Astrocyte (in vitro differentiated cells and primary cell): Measurements from ENCODE around the gene APOM. TPM values are rescaled to one million over a fixed set of nuclear protein-coding genes. Genes with fewer than 3 reads are reported as not detected.
A peak's percentile ranks its signal among the peaks of the same experiment; 100 is the strongest.

Source experiments
- DNase-seq: peaks from one replicate; pipeline ENCODE4 v3.0.0-alpha.2; 2010; ENCODE audit warnings: low read depth
- FAIRE-seq: peaks from 2 replicates; lab custom pipeline; 2011; peaks lifted over from hg19 to GRCh38; lab: Jason Lieb, UNC
- H2AFZ ChIP-seq: 2 replicates; pipeline ENCODE4 v1.6.0; 2012; ENCODE audit warnings: low read depth, low read length, inconsistent platforms
- H3K27ac ChIP-seq: 2 replicates; pipeline ENCODE4 v1.5.1; 2011; ENCODE audit warnings: low read depth, low read length, inconsistent platforms
- H3K27me3 ChIP-seq: 2 replicates; pipeline ENCODE4 v1.6.0; 2011; ENCODE audit warnings: low read length, inconsistent platforms; ENCODE audit not compliant: insufficient read depth
- H3K36me3 ChIP-seq: 2 replicates; pipeline ENCODE4 v1.5.1; 2011; ENCODE audit warnings: low read length, inconsistent platforms; ENCODE audit not compliant: insufficient read depth
- H3K4me1 ChIP-seq: 2 replicates; pipeline ENCODE4 v1.5.1; 2011; ENCODE audit warnings: low read length, inconsistent platforms; ENCODE audit not compliant: insufficient read depth
- H3K4me2 ChIP-seq: 2 replicates; pipeline ENCODE4 v1.6.0; 2012; ENCODE audit warnings: low read length, inconsistent platforms
- H3K4me3 ChIP-seq: 2 replicates; pipeline ENCODE4 v1.5.1; 2011; ENCODE audit warnings: low read depth, mild to moderate bottlenecking, low read length, inconsistent platforms; ENCODE audit not compliant: insufficient read depth
- H3K79me2 ChIP-seq: 2 replicates; pipeline ENCODE4 v1.6.0; 2012; ENCODE audit warnings: mild to moderate bottlenecking, low read length, inconsistent platforms; ENCODE audit not compliant: insufficient read depth
- H3K9ac ChIP-seq: 2 replicates; pipeline ENCODE4 v1.6.0; 2012; ENCODE audit warnings: mild to moderate bottlenecking, low read length, inconsistent platforms
- H3K9me3 ChIP-seq: 2 replicates; pipeline ENCODE4 v1.5.1; 2012; ENCODE audit warnings: low read depth, mild to moderate bottlenecking, low read length, inconsistent platforms; ENCODE audit not compliant: insufficient read depth
- H4K20me1 ChIP-seq: 2 replicates; pipeline ENCODE4 v1.6.0; 2012; ENCODE audit warnings: low read length, inconsistent platforms; ENCODE audit not compliant: insufficient read depth
- H3K27ac Mint-ChIP-seq: one replicate; pipeline ENCODE4 v1.8.0; 2021; ENCODE audit warnings: mild to moderate bottlenecking, mixed read lengths; ENCODE audit not compliant: unreplicated experiment
- H3K27me3 Mint-ChIP-seq: one replicate; pipeline ENCODE4 v1.8.0; 2021; ENCODE audit warnings: low read depth, mixed read lengths; ENCODE audit not compliant: unreplicated experiment
- H3K36me3 Mint-ChIP-seq: one replicate; pipeline ENCODE4 v1.8.0; 2021; ENCODE audit warnings: low read depth, mixed read lengths; ENCODE audit not compliant: unreplicated experiment
- H3K4me1 Mint-ChIP-seq: one replicate; pipeline ENCODE4 v1.8.0; 2021; ENCODE audit warnings: low read depth, mixed read lengths; ENCODE audit not compliant: unreplicated experiment
- H3K4me3 Mint-ChIP-seq: one replicate; pipeline ENCODE4 v1.8.0; 2021; ENCODE audit warnings: mild to moderate bottlenecking, moderate library complexity, mixed read lengths; ENCODE audit not compliant: unreplicated experiment
- H3K9me3 Mint-ChIP-seq: one replicate; pipeline ENCODE4 v1.8.0; 2021; ENCODE audit warnings: mild to moderate bottlenecking, mixed read lengths; ENCODE audit not compliant: unreplicated experiment
- CTCF ChIP-seq: IDR thresholded peaks from 2 replicates; pipeline ENCODE4 v1.5.1; 2011; ENCODE audit warnings: low read depth, mild to moderate bottlenecking, inconsistent platforms, low read length, moderate library complexity; ENCODE audit not compliant: insufficient read depth
- EZH2 ChIP-seq: IDR thresholded peaks from 2 replicates; pipeline ENCODE4 v1.6.1; 2012; ENCODE audit warnings: mild to moderate bottlenecking, low read length, inconsistent platforms; ENCODE audit not compliant: insufficient read depth
- total RNA-seq: library from RNA; stranded (reverse); gene quantifications from 2 replicates; pipeline ENCODE4 v1.2.1, GENCODE V29; 2021

APOM gene
- total RNA-seq, 1 donor from 2014 or later: 0.89 TPM

GRCh38 chr6:31676904-31677303 lies 21.2 kb downstream of the APOM start:
- Mint-ChIP-seq H3K4me1 (peaks cover 7% of the 10 kb centered on the region), H3K9me3 (no peaks in the 10 kb centered on the region), H3K36me3 (peaks cover 7% of the 10 kb centered on the region), H3K27ac (no peak overlapping the region), H3K27me3 (peaks cover 3% of the 10 kb centered on the region), H3K4me3 (no peak overlapping the region)
- H3K4me2 ChIP-seq: no peak overlapping the region
- H3K4me3 ChIP-seq: no peak overlapping the region
- TF ChIP-seq EZH2 (no peak), CTCF (no peak)
- no peaks in the 10 kb centered on the region for H3K79me2 ChIP-seq
- no peak overlapping the region for H3K9ac ChIP-seq
- H3K9me3 ChIP-seq: no peaks in the 10 kb centered on the region
- H3K4me1 ChIP-seq: peaks cover 11% of the 10 kb centered on the region
- no peak overlapping the region for H2AFZ ChIP-seq
- H3K27ac ChIP-seq: no peak overlapping the region
- FAIRE-seq (no peak), DNase-seq (no peak)
- H3K27me3 ChIP-seq: no peaks in the 10 kb centered on the region
- peaks cover 7% of the 10 kb centered on the region for H4K20me1 ChIP-seq
- H3K36me3 ChIP-seq: peaks cover 9% of the 10 kb centered on the region

GRCh38 chr6:31677955-31678354 lies 22.3 kb downstream of the APOM start:
- no peaks in the 10 kb centered on the region for H3K9me3 ChIP-seq
- no peak overlapping the region for H3K4me3 ChIP-seq
- Mint-ChIP-seq H3K4me1 (peaks cover 7% of the 10 kb centered on the region), H3K9me3 (no peaks in the 10 kb centered on the region), H3K27ac (no peak overlapping the region), H3K36me3 (no peaks in the 10 kb centered on the region), H3K4me3 (no peak overlapping the region), H3K27me3 (peaks cover 6% of the 10 kb centered on the region)
- no peak overlapping the region for H3K4me2 ChIP-seq
- H3K9ac ChIP-seq: no peak overlapping the region
- DNase-seq: no peak
- no peak overlapping the region for H3K27ac ChIP-seq
- H3K79me2 ChIP-seq: no peaks in the 10 kb centered on the region
- H4K20me1 ChIP-seq: no peaks in the 10 kb centered on the region
- no peaks in the 10 kb centered on the region for H3K27me3 ChIP-seq
- TF ChIP-seq EZH2 (no peak), CTCF (no peak)
- FAIRE-seq: no peak
- peaks cover 3% of the 10 kb centered on the region for H3K36me3 ChIP-seq
- no peak overlapping the region for H2AFZ ChIP-seq
- H3K4me1 ChIP-seq: peaks cover 11% of the 10 kb centered on the region

GRCh38 chr6:31680226-31681134 lies 24.8 kb downstream of the APOM start, which contains the start of gene LY6G5C:
LY6G5C (minus strand) TSS chr6:31681067; CDS start chr6:31680373, 694 bp downstream.
- peaks cover 11% of the 10 kb centered on the region for H3K36me3 Mint-ChIP-seq
- H3K27ac Mint-ChIP-seq: no peak within 1 kb of the TSS
- Histone ChIP-seq H4K20me1 (no peaks in the 10 kb centered on the region), H3K36me3 (peaks cover 3% of the 10 kb centered on the region), H3K9me3 (no peaks in the 10 kb centered on the region), H3K9ac (peak within 1 kb of the TSS; percentile 76), H3K4me1 (peaks cover 11% of the 10 kb centered on the region), H3K27me3 (no peaks in the 10 kb centered on the region), H3K4me3 (peak within 1 kb of the TSS; percentile 63), H2AFZ (peak within 1 kb of the TSS; percentile 68), H3K4me2 (peak within 1 kb of the TSS; percentile 96), H3K79me2 (no peaks in the 10 kb centered on the region), H3K27ac (peak within 1 kb of the TSS; percentile 39)
- peak; percentile 77 for DNase-seq
- peak; percentile 57 for TF ChIP-seq CTCF
- TF ChIP-seq EZH2: no peak
- peak; percentile 29 for FAIRE-seq
- peak within 1 kb of the TSS; percentile 51 for H3K4me3 Mint-ChIP-seq
- H3K9me3 Mint-ChIP-seq: no peaks in the 10 kb centered on the region
- peaks cover 12% of the 10 kb centered on the region for H3K27me3 Mint-ChIP-seq
- H3K4me1 Mint-ChIP-seq: peaks cover 7% of the 10 kb centered on the region
